ENCODE results near the gene PYCARD.

- TF ChIP-seq EZH2phosphoT487 (IDR thresholded peaks at IDR 0.05; ENCODE audit: low read depth) (no peak), CTCF (IDR thresholded peaks at IDR 0.05; ENCODE audit: low read depth, low read length) (no peak)
These were observed at the start of gene PYCARD for GRCh38 chr16:31202414-31203375.
